Neural progenitor cell (in vitro differentiated cells): ENCODE measurements around the gene BRD3OS. TPM values are rescaled to one million over a fixed set of nuclear protein-coding genes. Genes with fewer than 3 reads are reported as not detected.
A peak's percentile ranks its signal among the peaks of the same experiment; 100 is the strongest.

Source experiments
- DNase-seq: peaks from one replicate; pipeline ENCODE4 v3.0.0-alpha.2; 2016; ENCODE audit warnings: low spot score
- H2AFZ ChIP-seq: fragments of 200-600 bp; sonication (generic); replicated peaks from 2 replicates; pipeline ENCODE4 v1.6.1; 2016; ENCODE audit warnings: antibody characterized with exemption
- H3F3A ChIP-seq: fragments of 200-600 bp; sonication (generic); 2 replicates; pipeline ENCODE4 v1.6.1; 2016; ENCODE audit warnings: antibody characterized with exemption, low read depth
- H3K27ac ChIP-seq: fragments of 200-600 bp; sonication (generic); 2 replicates; pipeline ENCODE4 v1.5.1; 2016; ENCODE audit warnings: mild to moderate bottlenecking
- H3K27me3 ChIP-seq: fragments of 200-600 bp; sonication (generic); 2 replicates; pipeline ENCODE4 v1.6.1; 2016; ENCODE audit warnings: mild to moderate bottlenecking, moderate library complexity
- H3K36me3 ChIP-seq: fragments of 200-600 bp; sonication (generic); 2 replicates; pipeline ENCODE4 v1.5.1; 2016
- H3K4me1 ChIP-seq: fragments of 200-600 bp; sonication (generic); 2 replicates; pipeline ENCODE4 v1.6.1; 2016; ENCODE audit warnings: mixed run types
- H3K4me2 ChIP-seq: fragments of 200-600 bp; sonication (generic); 2 replicates; pipeline ENCODE4 v1.6.1; 2016
- H3K4me3 ChIP-seq: fragments of 200-600 bp; sonication (generic); 2 replicates; pipeline ENCODE4 v1.5.1; 2016
- H3K79me2 ChIP-seq: fragments of 200-600 bp; sonication (generic); 2 replicates; pipeline ENCODE4 v1.6.1; 2016; ENCODE audit warnings: low read depth
- H3K9ac ChIP-seq: fragments of 200-600 bp; sonication (generic); 2 replicates; pipeline ENCODE4 v1.6.1; 2016
- H3K9me3 ChIP-seq: fragments of 200-600 bp; sonication (generic); 2 replicates; pipeline ENCODE4 v1.5.1; 2016; ENCODE audit warnings: low read depth
- H4K20me1 ChIP-seq: fragments of 200-600 bp; sonication (generic); 2 replicates; pipeline ENCODE4 v1.6.1; 2016; ENCODE audit warnings: low read depth
- H3K27ac Mint-ChIP-seq: 3 replicates; pipeline ENCODE4 v1.8.0; 2021; ENCODE audit warnings: mixed read lengths
- H3K27me3 Mint-ChIP-seq: 2 replicates; pipeline ENCODE4 v1.8.0; 2022; ENCODE audit warnings: low read depth, mild to moderate bottlenecking, inconsistent platforms, moderate library complexity, mixed read lengths; ENCODE audit not compliant: insufficient read depth
- H3K36me3 Mint-ChIP-seq: 3 replicates; pipeline ENCODE4 v1.8.0; 2021; ENCODE audit warnings: mixed read lengths
- H3K4me1 Mint-ChIP-seq: 3 replicates; pipeline ENCODE4 v1.8.0; 2021; ENCODE audit warnings: mixed read lengths
- H3K4me3 Mint-ChIP-seq: 3 replicates; pipeline ENCODE4 v1.8.0; 2021; ENCODE audit warnings: mild to moderate bottlenecking, moderate library complexity, mixed read lengths
- H3K9me3 Mint-ChIP-seq: 3 replicates; pipeline ENCODE4 v1.8.0; 2020; ENCODE audit warnings: mixed read lengths
- CTCF ChIP-seq: fragments of 200-600 bp; sonication (generic); IDR thresholded peaks from 2 replicates; pipeline ENCODE4 v1.5.1; 2017; ENCODE audit warnings: antibody characterized with exemption, mild to moderate bottlenecking
- EZH2 ChIP-seq: fragments of 200-600 bp; sonication (generic); IDR thresholded peaks from 2 replicates; pipeline ENCODE4 v1.6.1; 2017; ENCODE audit warnings: antibody characterized with exemption, mild to moderate bottlenecking, moderate library complexity
- EZH2phosphoT487 ChIP-seq: fragments of 200-600 bp; sonication (generic); IDR thresholded peaks from 2 replicates; pipeline ENCODE4 v1.6.1; 2017; ENCODE audit warnings: antibody characterized with exemption
- total RNA-seq: library from RNA; depleted of rRNA; stranded (reverse); fragments of >200 nt; gene quantifications from 2 replicates; pipeline ENCODE4 v1.2.3, GENCODE V29; 2015; ENCODE audit warnings: low replicate concordance

Gene BRD3OS
- total RNA-seq, 1 donor from 2014 or later = 19.0 TPM

- peak; percentile 33 for DNase-seq
- peaks cover 11% of the 10 kb centered on the region for H3K27me3 Mint-ChIP-seq
- no peaks in the 10 kb centered on the region for H3K36me3 Mint-ChIP-seq
- H3K4me1 Mint-ChIP-seq = peaks cover 20% of the 10 kb centered on the region
- Histone ChIP-seq H3K4me1 (peaks cover 10% of the 10 kb centered on the region), H3K27me3 (peaks cover 26% of the 10 kb centered on the region), H4K20me1 (peaks cover 56% of the 10 kb centered on the region), H2AFZ (no peak overlapping the region), H3K27ac (no peak overlapping the region), H3K4me3 (peak overlapping the region; percentile 100), H3F3A (no peaks in the 10 kb centered on the region), H3K4me2 (peak overlapping the region; percentile 96), H3K79me2 (peaks cover 59% of the 10 kb centered on the region), H3K36me3 (no peaks in the 10 kb centered on the region), H3K9ac (peak overlapping the region; percentile 80), H3K9me3 (no peaks in the 10 kb centered on the region)
- no peak for TF ChIP-seq CTCF
- H3K4me3 Mint-ChIP-seq = peak overlapping the region; percentile 94
- H3K9me3 Mint-ChIP-seq = peaks cover 8% of the 10 kb centered on the region
- peak overlapping the region; percentile 91 for H3K27ac Mint-ChIP-seq
Measured at GRCh38 chr9:134066526-134066912, 41.2 kb downstream of the BRD3OS start.

- TF ChIP-seq EZH2phosphoT487 (no peak), CTCF (no peak), EZH2 (no peak)
- H3K4me3 Mint-ChIP-seq = peak overlapping the region; percentile 94
- DNase-seq = peak; percentile 85
- peaks cover 53% of the 10 kb centered on the region for H3K79me2 ChIP-seq
- no peak overlapping the region for H2AFZ ChIP-seq
- peaks cover 50% of the 10 kb centered on the region for H4K20me1 ChIP-seq
- peaks cover 8% of the 10 kb centered on the region for H3K9me3 Mint-ChIP-seq
- no peak overlapping the region for H3K27ac ChIP-seq
- no peaks in the 10 kb centered on the region for H3K9me3 ChIP-seq
- H3K36me3 ChIP-seq = no peaks in the 10 kb centered on the region
- H3K9ac ChIP-seq = peak overlapping the region; percentile 80
- no peaks in the 10 kb centered on the region for H3K36me3 Mint-ChIP-seq
- peaks cover 20% of the 10 kb centered on the region for H3K4me1 Mint-ChIP-seq
- peak overlapping the region; percentile 50 for H3K27ac Mint-ChIP-seq
- peaks cover 13% of the 10 kb centered on the region for H3K27me3 Mint-ChIP-seq
- H3F3A ChIP-seq = no peaks in the 10 kb centered on the region
- peak overlapping the region; percentile 100 for H3K4me3 ChIP-seq
- H3K4me1 ChIP-seq = peaks cover 10% of the 10 kb centered on the region
- peaks cover 26% of the 10 kb centered on the region for H3K27me3 ChIP-seq
- H3K4me2 ChIP-seq = peak overlapping the region; percentile 96
Measured at GRCh38 chr9:134066913-134067851, 41.9 kb downstream of the BRD3OS start.

- H3K36me3 Mint-ChIP-seq = no peaks in the 10 kb centered on the region
- TF ChIP-seq EZH2phosphoT487 = no peak
- TF ChIP-seq EZH2 = no peak
- peaks cover 8% of the 10 kb centered on the region for H3K9me3 Mint-ChIP-seq
- H3K4me1 ChIP-seq = peaks cover 10% of the 10 kb centered on the region
- H2AFZ ChIP-seq = peak within 1 kb of the TSS; percentile 97
- peak within 1 kb of the TSS; percentile 90 for H3K27ac ChIP-seq
- H3K27ac Mint-ChIP-seq = peak within 1 kb of the TSS; percentile 50
- no peaks in the 10 kb centered on the region for H3K9me3 ChIP-seq
- H3K4me3 ChIP-seq = peak within 1 kb of the TSS; percentile 100
- peak within 1 kb of the TSS; percentile 80 for H3K9ac ChIP-seq
- H3K4me1 Mint-ChIP-seq = peaks cover 16% of the 10 kb centered on the region
- peaks cover 26% of the 10 kb centered on the region for H3K27me3 ChIP-seq
- DNase-seq = peak; percentile 99
- no peaks in the 10 kb centered on the region for H3K36me3 ChIP-seq
- peak within 1 kb of the TSS; percentile 96 for H3K4me2 ChIP-seq
- H3K27me3 Mint-ChIP-seq = peaks cover 15% of the 10 kb centered on the region
- peak within 1 kb of the TSS; percentile 94 for H3K4me3 Mint-ChIP-seq
- H3F3A ChIP-seq = no peaks in the 10 kb centered on the region
- H3K79me2 ChIP-seq = peaks cover 43% of the 10 kb centered on the region
- H4K20me1 ChIP-seq = peaks cover 40% of the 10 kb centered on the region
Measured at GRCh38 chr9:134067904-134068743, 42.8 kb downstream of the BRD3OS start, which contains the start of gene BRD3. Gene BRD3, minus strand, starts transcription at chr9:134068026. Its CDS starts 14,549 bp downstream, at chr9:134053477.
